BJ (cell line): ENCODE results near the gene ZNF486. TPM values are rescaled to one million over a fixed set of nuclear protein-coding genes. Genes with fewer than 3 reads are reported as not detected.

Experiments
- CTCF ChIA-PET: fragments of 350-600 bp; formaldehyde crosslinking; extraction: SDS; loops from one replicate; lab custom pipeline; 2021; ENCODE audit warnings: antibody characterized with exemption, inconsistent platforms; lab: Yijun Ruan, JAX
- POLR2A ChIA-PET: fragments of 300-600 bp; sonication (Branson Sonifier 250); formaldehyde crosslinking; extraction: SDS; loops from one replicate; lab custom pipeline; 2021; ENCODE audit warnings: antibody characterized with exemption; lab: Charles Lee
- DNase-seq: peaks from one replicate; pipeline ENCODE4 v3.0.0-alpha.2; 2011; ENCODE audit warnings: low read depth
- H3K27me3 ChIP-seq: 2 replicates; pipeline ENCODE4 v1.6.0; 2011; ENCODE audit warnings: low read length; ENCODE audit not compliant: control insufficient read depth, insufficient read depth
- H3K36me3 ChIP-seq: 2 replicates; pipeline ENCODE4 v1.5.1; 2011; ENCODE audit warnings: low read length; ENCODE audit not compliant: control insufficient read depth, insufficient read depth
- H3K4me3 ChIP-seq: 2 replicates; pipeline ENCODE4 v1.5.1; 2011; ENCODE audit warnings: low read depth, mild to moderate bottlenecking, control low read depth, low read length
- polyA plus RNA-seq: library from polyadenylated mRNA; depleted of rRNA; stranded (reverse); fragments of >200 nt; gene quantifications from 2 replicates; pipeline ENCODE4 v1.2.3, GENCODE V29; 2011
- TF ChIP-seq, protein P1 (sequence below): IDR thresholded peaks from 2 replicates; pipeline ENCODE4 v1.5.1; 2011; ENCODE audit warnings: low read depth, mild to moderate bottlenecking, control low read depth, inconsistent platforms, low read length, moderate library complexity; ENCODE audit not compliant: insufficient read depth

ZNF486 gene
- polyA plus RNA-seq, 1 experiment: 3.1 TPM

DNA sequence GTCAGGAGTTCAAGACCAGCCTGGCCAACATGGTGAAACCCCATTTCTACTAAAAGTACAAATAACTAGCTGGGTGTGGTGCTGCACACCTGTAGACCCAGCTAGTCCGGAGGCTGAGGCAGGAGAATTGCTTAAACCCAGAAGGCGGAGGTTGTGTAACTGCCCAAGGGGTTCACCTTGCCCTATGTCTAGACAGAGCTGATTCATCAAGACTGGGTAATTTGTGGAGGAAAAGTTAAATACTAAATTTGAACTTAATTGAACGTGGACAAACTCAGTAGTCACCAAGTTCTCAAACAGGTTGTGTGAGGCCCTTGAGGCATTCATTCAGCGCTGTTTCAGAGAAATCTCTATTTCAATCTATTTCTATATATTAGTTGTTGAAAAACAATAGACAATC, 13.7 kb upstream of the ZNF486 start:
- TF ChIP-seq, protein P1, sequence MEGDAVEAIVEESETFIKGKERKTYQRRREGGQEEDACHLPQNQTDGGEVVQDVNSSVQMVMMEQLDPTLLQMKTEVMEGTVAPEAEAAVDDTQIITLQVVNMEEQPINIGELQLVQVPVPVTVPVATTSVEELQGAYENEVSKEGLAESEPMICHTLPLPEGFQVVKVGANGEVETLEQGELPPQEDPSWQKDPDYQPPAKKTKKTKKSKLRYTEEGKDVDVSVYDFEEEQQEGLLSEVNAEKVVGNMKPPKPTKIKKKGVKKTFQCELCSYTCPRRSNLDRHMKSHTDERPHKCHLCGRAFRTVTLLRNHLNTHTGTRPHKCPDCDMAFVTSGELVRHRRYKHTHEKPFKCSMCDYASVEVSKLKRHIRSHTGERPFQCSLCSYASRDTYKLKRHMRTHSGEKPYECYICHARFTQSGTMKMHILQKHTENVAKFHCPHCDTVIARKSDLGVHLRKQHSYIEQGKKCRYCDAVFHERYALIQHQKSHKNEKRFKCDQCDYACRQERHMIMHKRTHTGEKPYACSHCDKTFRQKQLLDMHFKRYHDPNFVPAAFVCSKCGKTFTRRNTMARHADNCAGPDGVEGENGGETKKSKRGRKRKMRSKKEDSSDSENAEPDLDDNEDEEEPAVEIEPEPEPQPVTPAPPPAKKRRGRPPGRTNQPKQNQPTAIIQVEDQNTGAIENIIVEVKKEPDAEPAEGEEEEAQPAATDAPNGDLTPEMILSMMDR: no peak
- CTCF ChIA-PET: interaction anchor here (1.7 kb wide), 1 partner anchor 21 kb away, joined by 3 read pairs; no protein-coding TSS in a partner anchor
- no peak for DNase-seq
- POLR2A ChIA-PET: no interaction called here
- Histone ChIP-seq H3K4me3 (no peak overlapping the region), H3K36me3 (no peaks in the 10 kb centered on the region), H3K27me3 (no peaks in the 10 kb centered on the region)

DNA sequence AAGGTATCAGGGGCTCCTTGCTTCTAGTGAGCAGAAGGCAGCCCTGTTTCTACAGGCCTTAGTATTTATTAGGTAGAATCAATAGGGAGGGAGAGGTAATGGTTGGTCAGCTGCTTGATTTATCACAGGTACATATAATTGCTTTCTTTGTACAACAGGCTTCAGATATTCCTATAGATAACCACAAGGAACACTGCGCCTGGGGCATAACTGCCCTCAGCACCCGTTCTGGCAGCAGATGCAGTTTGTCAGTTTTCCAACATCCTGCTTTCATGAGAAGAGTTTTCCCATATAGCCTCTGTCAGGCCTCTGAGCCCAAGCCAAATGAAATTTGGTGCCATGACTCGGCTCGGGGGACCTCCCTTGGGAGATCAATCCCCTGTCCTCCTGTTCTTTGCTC, 12.4 kb upstream of the ZNF486 start:
- ChIA-PET POLR2A (no interaction called here), CTCF (no interaction called here)
- Histone ChIP-seq H3K36me3 (no peaks in the 10 kb centered on the region), H3K4me3 (no peak overlapping the region), H3K27me3 (no peaks in the 10 kb centered on the region)
- TF ChIP-seq, protein P1: no peak
- DNase-seq: no peak

DNA sequence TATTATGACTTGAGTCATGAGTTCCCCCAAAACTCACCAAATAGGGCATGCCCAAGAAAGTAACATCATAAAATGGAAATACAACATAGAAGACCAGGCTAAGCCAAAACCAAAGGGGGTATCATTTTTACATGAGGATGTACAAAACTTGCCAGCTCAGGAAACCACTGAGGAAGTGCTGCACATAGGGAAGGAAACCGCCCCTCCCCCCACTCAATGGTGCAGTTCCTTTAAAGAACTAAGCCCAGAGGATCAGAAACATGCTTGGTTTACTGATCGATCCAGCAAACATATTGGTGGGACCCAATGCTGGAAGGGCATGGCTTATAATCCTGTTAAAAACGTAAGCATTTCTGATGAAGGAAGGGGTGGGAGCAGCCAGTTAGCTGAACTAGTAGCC, 4.2 kb upstream of the ZNF486 start:
- TF ChIP-seq, protein P1: no peak
- no peak overlapping the region for H3K4me3 ChIP-seq
- no peak for DNase-seq
- ChIA-PET POLR2A (no interaction called here), CTCF (no interaction called here)
- H3K27me3 ChIP-seq: no peaks in the 10 kb centered on the region
- H3K36me3 ChIP-seq: no peaks in the 10 kb centered on the region

DNA sequence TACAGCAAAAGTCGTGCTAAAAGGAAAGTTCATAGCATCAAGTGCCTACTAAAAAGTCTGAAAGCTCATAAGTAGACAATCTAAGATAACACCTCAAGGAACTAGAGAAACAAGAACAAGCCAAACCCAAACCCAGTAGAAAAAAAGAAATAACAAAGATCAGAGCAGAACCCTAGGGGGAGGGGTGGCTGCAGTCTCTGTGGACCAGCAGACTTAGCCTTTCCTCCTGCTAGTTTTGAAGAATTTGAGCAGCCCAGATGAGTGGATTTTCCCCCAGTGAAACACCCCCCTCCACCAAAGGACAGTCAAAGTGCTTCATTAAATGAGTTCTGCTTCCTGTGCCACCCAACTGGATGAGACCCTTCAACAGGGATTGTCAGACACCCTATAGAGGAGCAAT, 2.6 kb upstream of the ZNF486 start:
- ChIA-PET POLR2A (no interaction called here), CTCF (no interaction called here)
- DNase-seq: no peak
- TF ChIP-seq, protein P1: no peak
- Histone ChIP-seq H3K27me3 (no peaks in the 10 kb centered on the region), H3K36me3 (no peaks in the 10 kb centered on the region), H3K4me3 (no peak overlapping the region)

DNA sequence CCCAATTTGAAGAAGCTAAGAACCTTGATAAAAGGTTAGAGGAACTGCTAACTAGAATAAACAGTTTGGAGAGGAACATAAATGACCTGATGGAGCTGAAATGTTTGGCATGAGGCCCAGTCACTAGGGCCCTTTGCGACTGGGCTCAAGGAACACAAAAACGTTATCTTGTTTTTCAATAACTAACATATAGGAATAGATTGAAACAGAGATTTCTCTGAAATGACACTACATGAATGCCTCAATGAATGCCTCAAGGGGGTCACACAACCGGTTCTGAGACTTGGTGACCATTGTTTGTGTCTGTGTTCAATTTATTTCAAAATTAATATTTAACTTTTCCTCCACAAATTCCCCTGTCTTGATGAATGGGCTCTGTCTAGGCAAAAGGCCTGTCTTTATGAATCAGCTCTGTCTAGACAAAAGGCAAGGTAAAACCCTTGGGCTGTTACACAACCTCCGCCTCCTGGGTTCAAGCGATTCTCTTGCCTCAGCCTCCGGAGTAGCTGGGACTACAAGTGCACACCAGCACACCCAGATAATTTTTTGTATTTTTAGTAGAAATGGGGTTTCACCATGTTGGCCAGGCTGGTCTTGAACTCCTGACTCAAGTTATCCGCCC, 932 bp upstream of the ZNF486 start:
- TF ChIP-seq, protein P1: no peak
- no peak for DNase-seq
- CTCF ChIA-PET: interaction anchor here (0.6 kb wide), 1 partner anchor 66 kb away, joined by 4 read pairs; no protein-coding TSS in a partner anchor
- 0 out of 2 replicates have a peak, but pooled peaks cover 2% of the 10 kb centered on the region for H3K36me3 ChIP-seq
- H3K4me3 ChIP-seq: no peak overlapping the region
- H3K27me3 ChIP-seq: no peaks in the 10 kb centered on the region
- POLR2A ChIA-PET: no interaction called here
